ENCODE results near the gene LGALS3BP.

GRCh38 chr17:78960928-78961327 lies 18.8 kb downstream of the LGALS3BP start:
- TF ChIP-seq, protein P1, sequence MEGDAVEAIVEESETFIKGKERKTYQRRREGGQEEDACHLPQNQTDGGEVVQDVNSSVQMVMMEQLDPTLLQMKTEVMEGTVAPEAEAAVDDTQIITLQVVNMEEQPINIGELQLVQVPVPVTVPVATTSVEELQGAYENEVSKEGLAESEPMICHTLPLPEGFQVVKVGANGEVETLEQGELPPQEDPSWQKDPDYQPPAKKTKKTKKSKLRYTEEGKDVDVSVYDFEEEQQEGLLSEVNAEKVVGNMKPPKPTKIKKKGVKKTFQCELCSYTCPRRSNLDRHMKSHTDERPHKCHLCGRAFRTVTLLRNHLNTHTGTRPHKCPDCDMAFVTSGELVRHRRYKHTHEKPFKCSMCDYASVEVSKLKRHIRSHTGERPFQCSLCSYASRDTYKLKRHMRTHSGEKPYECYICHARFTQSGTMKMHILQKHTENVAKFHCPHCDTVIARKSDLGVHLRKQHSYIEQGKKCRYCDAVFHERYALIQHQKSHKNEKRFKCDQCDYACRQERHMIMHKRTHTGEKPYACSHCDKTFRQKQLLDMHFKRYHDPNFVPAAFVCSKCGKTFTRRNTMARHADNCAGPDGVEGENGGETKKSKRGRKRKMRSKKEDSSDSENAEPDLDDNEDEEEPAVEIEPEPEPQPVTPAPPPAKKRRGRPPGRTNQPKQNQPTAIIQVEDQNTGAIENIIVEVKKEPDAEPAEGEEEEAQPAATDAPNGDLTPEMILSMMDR (conservative IDR thresholded peaks at IDR 0.05): no peak
- TF ChIP-seq ZFX (IDR thresholded peaks at IDR 0.05): no peak
